GM19023 (cell line): ENCODE results near the gene APOL6.
"Not testable (repeated sequence)": the region's sequence is repeated elsewhere in the genome, so short reads cannot be mapped to it uniquely, and the experiment has no call there.

Experiments used
- ATAC-seq: cut with Tn5 transposase; IDR thresholded peaks from one replicate; pipeline ENCODE4 v1.9.1; 2021; ENCODE audit warnings: mild to moderate bottlenecking, moderate library complexity; ENCODE audit not compliant: unreplicated experiment

Gene APOL6

GRCh38 chr22:35674335-35674734, 26.1 kb downstream of the APOL6 start:
- no peak for ATAC-seq

GRCh38 chr22:35676065-35676464, 27.8 kb downstream of the APOL6 start:
- ATAC-seq, result not testable (repeated sequence)

GRCh38 chr22:35677460-35678187, 29.4 kb downstream of the APOL6 start:
- ATAC-seq, result no peak

GRCh38 chr22:35678836-35679235, 30.6 kb downstream of the APOL6 start:
- ATAC-seq, result no peak

GRCh38 chr22:35679492-35679891, 31.2 kb downstream of the APOL6 start:
- ATAC-seq, result not testable (repeated sequence)

GRCh38 chr22:35681454-35682052, 33.3 kb downstream of the APOL6 start:
- no peak for ATAC-seq

- ATAC-seq, result no peak
Observed at GRCh38 chr22:35683560-35683959, 35.3 kb downstream of the APOL6 start.

- ATAC-seq, result no peak
Observed at GRCh38 chr22:35684270-35684700, 36.0 kb downstream of the APOL6 start.

- ATAC-seq, result no peak
Observed at GRCh38 chr22:35684732-35685131, 36.5 kb downstream of the APOL6 start.

GRCh38 chr22:35685731-35686130, 37.5 kb downstream of the APOL6 start:
- no peak for ATAC-seq

GRCh38 chr22:35686298-35686697, 38.1 kb downstream of the APOL6 start:
- no peak for ATAC-seq

GRCh38 chr22:35687461-35687860, 39.2 kb downstream of the APOL6 start:
- no peak for ATAC-seq

- no peak for ATAC-seq
Observed at GRCh38 chr22:35688913-35689675, 40.8 kb downstream of the APOL6 start.

- no peak for ATAC-seq
Observed at GRCh38 chr22:35690001-35690400, 41.8 kb downstream of the APOL6 start.

GRCh38 chr22:35695202-35695601, 47.0 kb downstream of the APOL6 start:
- ATAC-seq, result no peak

- ATAC-seq, result no peak
Observed at GRCh38 chr22:35697142-35697541, 48.9 kb downstream of the APOL6 start.

GRCh38 chr22:35699852-35700251, 51.6 kb downstream of the APOL6 start:
- not testable (repeated sequence) for ATAC-seq

- ATAC-seq, result no peak
Observed at GRCh38 chr22:35703861-35704584, 55.8 kb downstream of the APOL6 start.

GRCh38 chr22:35705141-35705540, 56.9 kb downstream of the APOL6 start:
- ATAC-seq, result no peak

GRCh38 chr22:35708453-35708852, 60.2 kb downstream of the APOL6 start:
- no peak for ATAC-seq

- ATAC-seq, result no peak
Observed at GRCh38 chr22:35708917-35709316, 60.7 kb downstream of the APOL6 start.
